Measurements from ENCODE around the gene CFAP73.

Gene CFAP73

DNA sequence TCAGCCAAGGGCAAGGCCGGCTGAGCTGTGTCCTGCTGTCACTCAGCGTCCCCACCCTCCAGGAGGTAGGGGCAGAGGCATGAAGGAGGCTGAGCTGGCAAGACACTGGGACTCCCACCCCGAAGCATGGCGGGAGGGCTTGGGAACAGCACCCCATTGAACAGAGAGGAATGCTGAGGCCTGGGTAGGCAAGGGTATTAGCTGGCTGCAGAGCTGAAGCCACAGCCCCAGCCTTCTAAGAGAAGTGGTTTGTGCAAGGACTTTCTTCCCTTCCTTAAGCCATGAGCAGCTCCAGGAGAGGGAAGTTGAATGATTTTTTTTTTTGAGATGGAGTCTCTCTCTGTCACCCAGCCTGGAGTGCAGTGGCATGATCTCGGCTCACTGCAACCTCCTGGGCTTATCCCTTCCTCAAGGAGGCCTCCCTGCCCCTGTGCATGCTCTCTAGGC, 6.6 kb upstream of the CFAP73 start:
- no peak for DNase-seq

DNA sequence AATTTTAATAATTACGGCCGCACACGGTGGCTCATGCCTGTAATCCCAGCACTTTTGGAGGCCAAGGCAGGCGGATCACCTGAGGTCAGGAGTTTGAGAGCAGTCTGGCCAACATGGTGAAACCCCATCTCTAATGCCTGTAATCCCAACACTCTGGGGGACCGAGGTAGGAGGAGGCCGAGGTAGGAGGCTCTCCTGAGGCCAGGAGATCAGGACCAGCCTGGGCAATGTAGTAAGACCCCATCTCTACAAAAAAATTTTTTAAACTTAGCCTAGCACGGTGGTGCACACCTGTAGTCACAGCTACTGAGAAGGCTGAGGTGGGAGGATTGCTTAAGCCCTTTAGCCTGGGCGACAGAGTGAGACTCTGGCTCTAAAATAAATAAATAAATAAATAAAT, 5.6 kb upstream of the CFAP73 start:
- DNase-seq, result no peak

DNA sequence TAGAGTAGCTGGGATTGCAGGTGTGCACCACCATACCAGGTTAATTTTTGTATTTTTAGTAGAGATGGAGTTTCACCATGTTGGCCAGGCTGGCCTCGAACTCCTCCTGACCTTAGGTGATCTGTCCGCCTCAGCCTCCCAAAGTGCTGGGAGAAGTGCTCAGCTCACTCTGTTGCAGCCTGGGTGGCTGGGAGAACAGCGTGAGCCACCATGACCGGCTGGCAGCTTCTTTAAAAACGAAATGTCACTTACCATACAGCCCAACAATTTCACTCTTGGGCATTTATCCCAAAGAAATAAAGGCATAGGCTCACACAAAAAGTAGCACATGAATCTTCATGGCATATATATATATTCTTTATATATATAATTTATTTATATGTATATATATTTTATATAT, 4.7 kb upstream of the CFAP73 start:
- no peak for DNase-seq

DNA sequence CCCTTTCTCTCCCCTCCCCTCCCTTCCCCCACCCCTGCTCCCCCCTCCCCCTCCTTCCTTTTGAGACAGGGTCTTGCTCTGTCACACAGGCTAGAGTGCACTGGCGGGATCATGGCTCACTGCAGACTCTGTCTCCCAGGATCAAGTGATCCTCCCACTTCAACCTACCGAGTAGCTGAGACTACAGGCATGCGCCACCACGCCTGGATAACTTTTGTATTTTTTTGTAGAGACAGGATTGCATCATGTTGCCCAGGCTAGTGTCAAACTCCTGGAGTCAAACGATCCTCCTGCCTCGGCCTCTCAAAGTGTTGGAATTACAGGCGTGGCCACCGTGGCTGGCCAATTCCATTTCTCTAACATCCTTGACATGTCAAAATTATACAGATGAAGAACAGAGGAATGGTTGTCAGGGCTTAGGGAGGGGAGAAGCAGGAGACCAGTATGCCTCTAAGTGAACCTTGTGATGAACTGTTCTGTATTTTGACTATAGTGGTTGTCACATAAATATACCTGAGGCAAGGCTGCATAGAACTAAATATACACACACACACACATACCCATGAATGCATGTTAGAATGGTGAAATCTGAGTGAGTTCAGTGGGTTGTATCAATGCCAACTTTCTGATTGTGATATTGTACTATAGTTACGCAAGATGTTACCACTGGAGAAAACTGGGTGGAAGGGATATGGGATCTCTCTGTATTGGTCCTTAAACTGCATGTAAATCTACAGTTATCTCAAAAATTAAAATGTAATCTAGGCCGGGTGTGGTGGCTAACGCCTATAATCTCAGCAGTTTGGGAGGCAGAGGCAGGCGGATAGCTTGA, 3.6 kb upstream of the CFAP73 start:
- no peak for DNase-seq

DNA sequence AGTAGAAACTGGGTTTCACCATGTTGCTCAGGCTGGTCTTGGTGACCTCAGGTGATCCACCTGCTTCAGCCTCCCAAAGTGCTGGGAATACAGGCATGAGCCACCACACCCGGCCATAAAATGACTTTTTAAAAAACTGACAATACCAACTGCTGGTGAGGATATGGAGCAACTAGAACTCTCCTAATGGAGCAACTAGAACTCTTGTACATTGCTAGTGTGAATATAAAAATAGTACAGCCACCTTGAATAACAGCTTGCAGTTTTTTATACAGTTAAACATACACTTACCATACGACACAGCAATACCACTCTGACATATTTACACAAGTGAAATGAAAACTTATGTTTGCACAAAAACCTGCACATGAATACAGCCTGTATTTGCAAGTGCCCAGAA, 2.5 kb upstream of the CFAP73 start:
- no peak for DNase-seq

DNA sequence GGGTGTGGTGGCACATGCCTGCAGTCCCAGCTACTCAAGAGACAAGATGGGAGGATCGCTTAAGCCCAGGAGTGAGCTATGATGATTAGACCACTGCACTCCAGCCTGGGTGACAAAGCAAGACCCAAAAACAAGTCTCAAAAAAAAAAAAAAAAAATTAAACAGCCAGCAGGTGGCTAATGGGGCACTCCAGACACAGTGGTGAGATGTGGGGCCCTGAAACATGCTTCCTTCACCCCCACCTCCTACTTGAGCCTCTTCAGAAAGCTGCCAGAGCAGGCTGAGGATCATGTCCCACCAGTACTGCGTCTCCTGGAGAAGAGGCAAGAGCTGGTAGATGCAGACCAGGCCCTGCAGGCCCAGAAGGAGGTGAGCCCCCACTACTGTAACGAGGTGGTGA, 2.1 kb downstream of the CFAP73 start:
- DNase-seq, result no peak

DNA sequence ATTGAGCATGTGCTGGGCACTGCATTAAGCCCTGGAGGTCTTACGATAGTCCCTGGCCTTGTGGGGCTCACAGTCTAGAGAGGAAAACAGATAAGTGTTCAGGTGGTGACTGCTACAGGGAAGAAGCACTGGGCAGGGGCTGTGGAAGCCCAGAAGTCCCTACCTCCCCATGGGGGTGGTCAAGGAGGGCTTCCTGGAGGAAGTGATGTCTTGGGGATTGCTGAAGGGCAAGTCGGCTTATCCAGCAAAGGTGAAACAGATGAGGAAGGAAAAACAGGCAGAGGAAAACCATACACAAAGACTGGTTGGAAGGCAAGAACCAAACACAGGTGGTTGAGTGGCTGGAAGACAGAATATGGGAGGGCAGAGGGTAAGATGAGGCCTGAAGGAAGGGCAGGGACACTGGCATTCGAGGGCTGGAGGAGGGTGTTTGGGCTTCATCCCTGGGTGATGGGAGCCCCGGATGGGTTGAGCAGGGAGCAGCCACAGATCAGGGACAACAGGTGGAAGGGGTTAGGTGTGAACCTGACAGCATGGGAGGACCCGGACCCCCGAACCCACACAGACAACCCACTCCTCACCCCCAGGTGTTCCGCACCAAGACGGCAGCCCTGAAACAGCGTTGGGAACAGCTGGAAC, 2.8 kb downstream of the CFAP73 start:
- no peak for DNase-seq

- DNase-seq, result peak; percentile 60
These were observed 3.6 kb downstream of the CFAP73 start for GRCh38 chr12:113152835-113153814.

DNA sequence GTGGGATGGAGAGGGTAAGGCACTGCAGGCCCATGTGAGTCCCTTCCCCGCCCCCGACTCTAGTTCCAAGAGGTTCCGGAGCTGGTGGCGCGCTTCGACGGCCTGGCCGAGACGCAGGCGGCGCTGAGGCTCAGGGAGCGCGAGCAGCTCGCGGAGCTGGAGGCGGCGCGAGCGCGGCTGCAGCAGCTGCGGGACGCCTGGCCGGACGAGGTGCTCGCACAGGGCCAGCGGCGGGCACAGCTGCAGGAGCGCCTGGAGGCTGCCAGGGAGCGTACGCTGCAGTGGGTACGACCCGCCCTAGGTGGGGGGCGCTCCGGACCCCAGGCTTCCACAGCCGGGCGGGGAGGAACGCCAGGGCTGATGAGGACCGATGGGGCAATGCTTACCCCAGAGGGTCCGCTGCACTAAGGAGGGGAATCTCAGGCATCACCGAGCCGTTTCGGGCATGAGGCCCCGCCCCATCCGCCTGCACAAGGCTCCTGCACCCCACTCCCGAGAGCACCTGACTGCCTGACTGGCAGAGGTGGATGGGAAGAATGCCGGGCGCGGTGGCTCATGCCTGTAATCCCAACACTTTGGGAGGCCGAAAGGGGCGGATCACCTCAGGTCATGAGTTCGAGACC, 4.9 kb downstream of the CFAP73 start:
- no peak for DNase-seq

DNA sequence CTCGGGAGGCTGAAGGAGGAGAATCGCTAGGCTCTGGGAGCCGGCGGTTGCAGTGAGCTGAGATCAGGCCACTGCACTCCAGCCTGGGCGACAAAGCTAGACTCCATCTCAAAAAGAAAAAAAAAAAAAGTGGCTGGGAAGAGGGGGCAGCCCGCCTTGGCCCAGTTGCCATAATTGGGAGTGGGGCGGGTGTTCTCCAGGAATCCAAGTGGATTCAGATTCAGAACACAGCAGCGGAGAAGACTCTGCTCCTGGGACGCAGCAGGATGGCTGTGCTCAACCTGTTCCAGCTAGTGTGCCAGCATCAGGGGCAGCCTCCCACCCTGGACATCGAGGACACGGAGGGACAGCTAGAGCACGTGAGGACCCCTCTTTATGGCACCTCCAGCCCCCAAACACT, 5.5 kb downstream of the CFAP73 start:
- no peak for DNase-seq

- no peak for DNase-seq
These were observed 6.1 kb downstream of the CFAP73 start for GRCh38 chr12:113155646-113156045.

GRCh38 chr12:113157218-113157859, 7.8 kb downstream of the CFAP73 start:
- no peak for DNase-seq

- no peak for DNase-seq
These were observed 9.1 kb downstream of the CFAP73 start for GRCh38 chr12:113158439-113159203.

DNA sequence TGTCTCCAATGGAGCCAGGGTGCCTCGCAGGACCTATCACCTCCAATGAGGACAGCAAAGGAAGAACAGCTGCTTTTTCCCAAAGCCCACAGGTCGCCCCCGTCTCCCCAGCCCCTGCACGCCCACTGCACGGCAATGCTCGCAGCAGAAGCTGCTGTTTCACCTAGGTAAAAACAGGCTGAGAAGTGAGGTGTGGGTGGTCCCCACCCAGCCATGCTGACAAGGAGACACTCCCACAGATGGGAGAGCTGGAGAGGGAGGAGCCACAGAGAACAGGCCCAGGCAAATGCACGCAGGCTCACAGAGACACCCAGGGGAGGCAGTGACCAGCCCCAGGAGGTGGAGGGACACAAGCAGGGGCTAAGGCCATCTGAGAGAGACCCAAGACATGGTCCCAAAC, 10.4 kb downstream of the CFAP73 start:
- no peak for DNase-seq

- no peak for DNase-seq
These were observed 12.0 kb downstream of the CFAP73 start for GRCh38 chr12:113161415-113162016.

DNA sequence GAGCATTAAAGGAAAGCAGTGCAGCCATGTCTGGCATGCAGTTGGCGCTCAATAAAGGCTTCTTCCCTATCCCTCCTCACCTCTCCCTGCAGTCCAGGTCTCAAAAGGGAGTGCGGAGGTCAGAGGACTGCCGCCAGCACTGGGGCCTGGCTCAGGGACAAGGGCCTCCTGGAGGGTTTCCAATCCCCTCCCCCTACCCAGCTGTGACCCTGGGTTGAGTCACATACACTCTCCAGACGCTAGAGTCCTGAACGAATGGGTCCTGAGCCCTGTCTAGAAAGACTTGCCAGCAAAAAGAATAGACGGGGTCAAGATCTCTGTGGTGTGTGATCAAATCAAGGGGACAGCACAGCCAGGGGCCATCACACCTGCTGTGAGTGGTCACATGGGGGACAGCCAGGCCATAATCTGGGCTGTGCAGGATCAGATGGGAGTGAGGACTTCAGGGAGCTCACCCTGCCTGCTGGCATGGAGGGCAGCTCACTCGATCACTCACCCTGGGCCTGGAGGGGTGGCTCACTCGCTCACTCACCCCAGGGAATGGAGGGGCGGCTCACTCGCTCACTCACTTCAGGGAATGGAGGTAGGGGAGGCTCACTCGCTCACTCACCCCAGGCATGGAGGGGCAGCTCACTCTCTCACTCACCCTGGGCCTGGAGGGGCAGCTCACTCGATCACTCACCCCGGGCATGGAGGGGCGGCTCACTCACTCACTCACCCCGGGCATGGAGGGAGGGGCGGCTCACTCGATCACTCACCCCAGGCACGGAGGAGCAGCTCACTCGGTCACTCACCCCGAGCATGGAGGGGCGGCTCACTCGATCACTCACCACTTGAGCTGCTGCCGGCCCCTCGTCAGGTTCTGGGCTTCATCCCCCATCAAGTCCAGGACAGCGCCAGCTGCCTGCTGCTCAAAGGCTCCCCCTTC, 12.8 kb downstream of the CFAP73 start:
- DNase-seq, result no peak

DNA sequence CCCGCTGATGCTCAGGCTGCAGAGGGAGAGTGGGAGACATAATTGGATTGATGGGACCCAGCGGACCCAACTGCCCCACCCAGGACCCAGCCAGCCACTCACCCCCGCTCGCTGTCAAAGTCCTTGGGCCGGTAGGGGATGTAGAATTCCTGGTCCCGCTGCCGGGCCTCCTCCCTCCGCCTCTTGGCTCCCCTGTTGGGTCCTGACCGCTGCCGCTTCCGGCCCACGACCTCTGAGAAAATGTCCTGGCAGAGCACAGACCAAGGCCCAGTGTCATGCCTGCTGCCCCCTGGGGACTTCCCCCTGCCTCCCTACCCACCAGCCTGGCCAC, 13.5 kb downstream of the CFAP73 start:
- DNase-seq, result no peak

DNA sequence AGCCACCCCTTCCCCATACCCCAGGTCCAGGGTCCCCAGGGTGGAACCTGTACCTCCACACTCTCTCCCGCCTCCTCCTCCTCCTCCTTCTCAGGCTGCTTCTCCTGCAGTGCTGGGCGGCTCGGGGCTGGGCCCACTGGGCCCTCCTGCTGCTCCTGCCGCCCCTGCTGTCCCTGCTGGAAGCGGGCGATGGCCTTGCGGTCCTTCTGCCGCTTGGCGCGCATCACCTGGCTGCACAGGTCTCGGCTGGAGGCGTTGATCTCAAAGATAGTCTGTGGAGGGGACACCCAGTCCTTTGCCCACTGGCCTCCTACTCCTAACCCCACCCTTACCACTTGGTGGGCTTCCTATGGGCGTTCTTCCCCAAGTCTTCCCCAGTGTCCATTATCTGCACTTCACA, 14.5 kb downstream of the CFAP73 start:
- DNase-seq, result no peak

GRCh38 chr12:113165521-113166450, 16.3 kb downstream of the CFAP73 start:
- DNase-seq, result no peak
